ENCODE measurements around the gene TAF1A.

DNA sequence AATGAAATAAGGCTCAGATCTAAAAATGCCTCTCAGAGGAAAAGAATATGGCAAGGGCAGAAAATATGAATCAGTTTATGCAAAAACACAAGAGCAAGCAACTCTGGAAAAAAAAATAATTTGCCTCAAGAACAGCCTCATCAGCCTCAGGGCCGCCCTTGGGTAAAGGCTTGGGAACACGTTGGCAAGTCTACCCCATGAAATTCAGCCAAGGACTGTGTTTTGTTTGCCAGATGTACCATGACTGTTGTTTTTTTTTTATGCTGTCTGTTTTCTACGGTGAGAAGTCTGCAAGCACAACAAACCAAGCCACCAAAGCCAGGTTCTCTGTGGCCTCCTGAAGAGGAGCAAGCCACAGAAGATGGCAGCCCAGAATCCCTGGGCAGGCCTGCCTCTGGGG is 59.8 kb downstream of the TAF1A start:
- TF ChIP-seq ZNF274 (IDR thresholded peaks at IDR 0.05; ENCODE audit: low read depth, low read length) (no peak), SUZ12 (IDR thresholded peaks at IDR 0.05; ENCODE audit: extremely low read depth, insufficient read depth, insufficient read length) (no peak), YY1 (IDR thresholded peaks at IDR 0.05; ENCODE audit: insufficient read depth, insufficient read length) (no peak)
